NCI-H2107 treated with DMSO at 0.1 percent for 48 hours (cell line): Measurements from ENCODE around the gene CHSY3.
"Not testable (repeated sequence)": the region's sequence is repeated elsewhere in the genome, so short reads cannot be mapped to it uniquely, and the experiment has no call there.

Experiments
- DNase-seq: peaks from one replicate; lab custom pipeline; 2025; ENCODE audit not compliant: unreplicated experiment; lab: John Stamatoyannopoulos, UW

Gene CHSY3

DNA sequence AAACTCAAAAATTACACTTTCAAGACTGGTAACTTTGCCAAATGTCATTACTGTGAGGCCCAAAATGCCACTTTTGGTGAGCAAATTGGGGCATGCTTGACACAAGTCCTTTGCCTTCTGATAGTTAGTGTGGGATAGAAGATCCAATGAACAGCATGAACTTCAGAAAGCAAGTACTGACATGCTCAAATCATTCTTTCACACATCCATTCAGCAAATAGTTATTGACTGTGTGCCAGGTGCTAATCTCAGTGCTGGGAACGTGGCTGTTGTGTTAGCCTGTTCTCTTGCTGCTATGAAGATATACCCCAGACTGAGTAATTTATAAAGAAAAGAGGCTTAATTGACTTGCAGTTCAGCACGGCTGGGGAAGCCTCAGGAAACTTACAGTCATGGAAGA lies 247.0 kb downstream of the CHSY3 start:
- no peak for DNase-seq

DNA sequence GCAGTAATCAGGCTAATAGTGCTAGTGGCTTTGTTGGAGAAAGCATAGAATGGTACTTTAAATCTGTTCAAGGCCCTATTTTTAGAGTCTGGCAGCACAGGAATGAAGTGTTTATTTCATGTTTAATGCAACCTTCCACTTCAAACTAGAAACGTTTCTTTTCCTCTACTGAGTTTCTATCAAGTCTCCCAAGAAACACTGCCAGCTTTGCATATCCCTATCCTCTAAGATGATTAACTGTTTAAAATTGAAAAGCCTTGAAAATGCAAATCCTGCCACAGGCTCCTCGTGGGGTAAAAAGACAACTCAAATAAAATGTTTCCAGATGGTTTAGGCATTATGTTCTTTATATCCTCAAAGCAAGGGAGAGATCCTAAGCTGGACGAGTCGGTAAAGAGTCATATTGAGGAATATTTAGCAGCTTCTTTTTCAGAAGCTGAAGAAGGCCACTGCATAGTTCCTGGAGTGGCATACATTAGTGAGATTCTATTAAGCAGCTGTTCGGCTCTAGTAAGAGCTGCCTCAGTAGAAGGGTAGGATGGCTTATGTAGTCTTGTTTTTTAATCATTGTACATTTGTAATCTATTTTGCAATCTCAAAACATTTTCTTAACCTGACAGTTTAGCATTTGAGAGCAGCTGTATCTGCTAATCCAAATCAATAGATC lies 251.2 kb downstream of the CHSY3 start:
- DNase-seq, result no peak

DNA sequence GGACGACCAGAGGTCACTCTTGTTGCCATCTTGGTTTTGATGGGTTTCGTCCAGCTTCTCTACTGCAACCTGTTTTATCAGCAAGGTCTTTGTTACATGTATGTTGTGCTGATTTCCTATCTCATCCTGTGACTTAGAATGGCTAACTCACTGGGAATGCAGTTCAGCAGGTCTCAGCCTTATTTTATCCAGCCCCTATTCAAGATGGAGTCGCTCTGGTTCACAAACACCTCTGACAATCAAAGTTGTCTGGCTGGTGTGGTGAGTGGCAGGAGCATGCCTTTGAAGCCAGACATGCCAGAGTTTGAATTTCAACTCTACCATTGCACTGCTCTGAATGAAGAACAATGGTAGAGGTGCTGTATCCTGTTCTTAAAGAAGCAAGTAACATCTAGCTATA lies 253.8 kb downstream of the CHSY3 start:
- no peak for DNase-seq

DNA sequence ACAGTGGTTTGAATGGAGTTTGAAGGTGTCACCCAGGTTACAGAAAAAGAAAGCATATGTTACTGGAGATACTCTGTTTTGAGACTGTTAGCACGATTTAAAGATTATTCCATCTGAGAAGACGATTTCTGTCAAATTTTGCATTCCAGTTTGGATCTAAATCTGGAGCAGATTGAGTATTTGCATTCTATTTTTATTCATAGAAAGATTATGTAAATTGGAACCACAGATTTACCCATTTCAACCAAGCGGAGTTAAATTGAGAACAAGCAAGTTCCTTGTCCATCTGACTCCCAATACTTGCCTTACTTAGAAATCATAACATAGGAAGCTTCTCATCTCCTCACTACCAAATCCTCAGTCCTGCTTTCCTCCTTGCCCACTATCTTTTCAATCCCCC lies 255.7 kb downstream of the CHSY3 start:
- DNase-seq, result no peak

DNA sequence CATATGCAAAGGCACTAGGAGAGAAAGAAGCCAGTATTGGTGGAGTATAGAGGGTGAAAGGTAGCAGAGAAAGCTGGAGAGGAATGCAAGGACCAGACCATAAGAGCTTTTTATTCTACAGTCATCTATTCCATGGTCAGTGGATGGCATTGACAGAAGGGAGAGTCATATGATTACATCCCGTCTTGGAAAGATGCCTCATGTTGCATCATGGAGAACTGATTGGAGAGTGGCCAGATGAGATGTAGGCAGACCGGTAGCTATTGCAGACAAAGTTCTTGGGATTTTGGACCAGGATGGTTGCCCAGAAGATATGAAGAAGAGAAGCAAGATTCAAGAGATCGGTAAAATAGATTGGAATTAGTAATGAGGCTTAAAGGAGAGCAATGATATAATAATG lies 260.7 kb downstream of the CHSY3 start:
- no peak for DNase-seq

DNA sequence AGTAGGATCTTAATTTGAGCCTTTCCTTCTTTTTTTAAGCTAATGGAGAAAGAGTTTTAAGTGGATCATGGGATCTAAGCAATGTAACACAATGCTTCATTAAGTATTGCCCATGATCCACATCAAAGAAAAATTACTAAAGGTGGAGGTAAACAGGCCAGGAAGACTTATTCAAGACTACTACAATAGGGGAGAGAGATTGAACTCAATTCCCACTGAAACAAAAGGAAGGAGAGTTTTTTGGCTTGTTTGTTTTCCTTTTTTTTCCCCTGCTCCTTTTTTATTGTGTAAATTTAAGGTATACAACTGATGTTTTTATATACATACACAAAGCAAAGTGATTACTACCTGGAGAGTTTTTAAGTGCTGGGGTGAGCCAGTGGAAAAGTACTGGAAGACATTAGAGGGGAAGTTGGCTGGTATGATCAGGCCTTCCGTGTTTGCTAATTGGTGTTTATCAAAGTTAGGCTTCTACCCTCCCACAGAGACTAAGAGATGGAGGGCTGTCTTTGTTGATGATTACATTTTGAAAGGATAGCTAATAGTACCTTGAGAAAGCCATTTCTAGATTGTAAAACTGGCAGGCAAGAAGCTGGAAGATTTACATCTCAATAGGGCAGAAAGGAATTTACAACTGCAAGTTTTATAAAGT lies 262.7 kb downstream of the CHSY3 start:
- no peak for DNase-seq

DNA sequence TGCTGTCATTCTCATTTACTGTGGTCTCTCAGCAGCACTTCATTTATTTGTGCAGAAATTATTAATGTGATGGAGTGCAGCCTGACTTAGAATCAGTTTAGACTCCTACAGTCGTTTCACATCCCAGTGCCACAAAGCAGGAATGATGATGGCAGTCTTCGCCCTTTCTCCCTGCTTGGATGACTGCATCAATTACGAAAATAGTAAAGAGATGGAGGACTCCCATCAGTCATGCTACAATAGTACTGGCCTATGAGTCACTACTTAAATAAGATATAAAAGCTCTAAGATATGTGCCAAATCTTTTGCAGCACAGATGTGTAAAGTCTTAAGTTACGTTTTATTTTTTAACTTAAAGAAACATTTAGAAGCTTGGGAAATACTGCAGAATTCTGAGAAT lies 263.9 kb downstream of the CHSY3 start:
- no peak for DNase-seq

DNA sequence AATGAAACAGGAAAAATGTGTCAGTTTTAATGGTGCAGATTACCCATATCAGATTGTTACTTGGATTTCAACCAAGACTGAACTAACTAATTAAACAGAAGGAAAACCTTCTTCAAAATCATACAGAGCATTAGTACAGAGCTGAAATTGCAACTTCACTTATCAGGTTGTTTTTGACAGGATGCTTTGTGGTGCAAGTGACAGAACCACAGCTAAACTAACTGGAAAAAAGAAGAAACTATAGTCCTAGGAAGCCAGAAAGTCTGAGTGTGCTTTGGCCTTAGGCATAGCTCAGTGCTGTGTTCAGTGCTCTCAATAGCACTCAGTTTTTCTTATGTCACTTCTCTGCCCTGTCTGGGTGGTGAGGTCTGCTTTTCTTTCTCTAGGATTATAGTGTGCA lies 267.4 kb downstream of the CHSY3 start:
- no peak for DNase-seq

DNA sequence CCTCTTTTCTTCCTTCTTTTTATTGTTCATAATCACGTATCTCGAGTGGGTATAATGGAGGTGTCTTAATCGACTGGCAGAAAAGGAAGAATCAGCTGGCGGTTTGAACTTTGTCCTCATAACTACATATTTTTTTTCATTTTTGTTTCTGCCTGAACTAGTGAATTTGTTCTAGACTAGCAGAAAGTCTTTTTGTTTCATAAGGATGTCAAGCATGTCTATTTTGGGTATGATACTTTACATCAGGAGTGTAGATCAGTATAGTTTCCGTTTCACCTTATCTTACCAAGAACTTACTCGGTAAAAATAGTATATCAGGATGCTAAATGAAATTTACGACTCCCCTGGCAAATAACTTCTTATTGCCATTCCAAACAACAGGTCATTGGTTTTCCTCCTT lies 278.9 kb downstream of the CHSY3 start:
- no peak for DNase-seq

DNA sequence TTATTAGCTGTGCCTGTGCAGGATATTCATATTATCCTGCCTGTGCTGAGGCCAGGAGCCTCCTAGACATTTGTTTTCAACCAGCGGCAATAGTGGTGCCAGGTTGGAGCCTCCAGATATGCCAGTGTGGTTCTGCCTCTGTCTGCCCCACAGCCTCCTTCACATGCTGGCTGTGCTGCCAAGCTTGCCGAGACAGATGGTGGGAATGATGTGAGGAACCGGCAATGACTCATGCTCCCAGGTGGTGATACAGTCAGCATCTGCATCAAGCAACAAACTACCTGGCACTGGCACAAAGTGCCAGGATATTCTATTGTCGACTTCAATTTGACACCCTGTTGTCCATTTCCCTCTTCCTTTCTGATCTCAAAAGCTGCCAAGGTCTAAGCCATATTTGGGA lies 285.7 kb downstream of the CHSY3 start:
- no peak for DNase-seq

DNA sequence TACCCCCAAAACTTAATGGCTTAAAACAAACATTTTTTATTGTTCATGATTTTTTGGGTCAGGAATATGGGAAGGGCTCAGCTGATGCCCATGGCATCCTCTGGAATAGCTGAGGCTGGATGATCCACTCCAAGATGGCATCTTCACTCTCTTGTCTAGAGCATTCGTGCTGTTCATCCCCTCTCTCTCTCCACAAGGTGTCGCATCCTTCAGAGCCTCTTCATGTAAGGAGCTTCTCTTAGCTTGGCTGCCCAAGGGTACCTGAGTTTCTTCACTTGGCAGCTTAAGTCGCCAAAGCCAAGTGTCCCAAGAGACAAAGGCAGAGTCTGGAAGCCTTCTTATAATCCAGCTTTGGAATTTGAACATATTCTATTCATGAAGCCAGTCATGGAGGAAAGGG lies 294.7 kb downstream of the CHSY3 start:
- DNase-seq, result no peak

DNA sequence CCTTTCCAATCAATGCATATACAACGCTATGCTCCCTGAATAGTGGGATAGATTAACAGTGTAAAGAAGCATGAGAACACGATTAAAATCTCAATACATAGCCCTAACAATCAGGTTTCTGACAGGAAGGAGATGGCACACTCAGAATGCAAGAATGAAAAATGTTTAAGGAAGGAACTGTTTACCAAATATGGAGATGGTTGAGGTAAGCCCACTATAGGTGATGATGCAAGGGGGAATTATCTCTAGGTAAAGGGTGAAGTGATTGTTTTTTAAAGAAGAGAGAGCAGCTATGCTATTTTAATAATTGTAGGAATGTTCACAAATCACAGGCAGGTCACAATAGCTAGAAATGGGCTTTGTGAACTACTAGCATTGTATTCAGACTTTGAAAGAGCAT lies 302.4 kb downstream of the CHSY3 start:
- no peak for DNase-seq

DNA sequence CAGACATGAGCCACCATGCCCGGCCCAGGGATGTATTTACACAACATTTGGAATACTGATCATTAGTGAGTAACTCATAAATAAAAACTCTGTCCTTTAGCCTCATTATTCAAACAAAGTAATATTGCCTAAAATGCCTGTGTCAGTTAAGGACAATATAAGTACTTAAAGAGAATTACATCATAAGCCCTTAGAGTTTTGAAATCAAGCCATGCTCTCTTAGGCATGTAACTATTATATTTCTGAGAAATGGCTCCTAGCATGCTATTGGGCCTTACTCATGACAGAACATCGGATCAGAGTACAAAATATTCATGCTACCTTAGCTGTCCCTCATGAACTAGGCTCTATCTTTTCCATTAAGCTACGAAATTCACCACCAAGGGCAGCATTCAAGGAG lies 309.3 kb downstream of the CHSY3 start:
- no peak for DNase-seq

DNA sequence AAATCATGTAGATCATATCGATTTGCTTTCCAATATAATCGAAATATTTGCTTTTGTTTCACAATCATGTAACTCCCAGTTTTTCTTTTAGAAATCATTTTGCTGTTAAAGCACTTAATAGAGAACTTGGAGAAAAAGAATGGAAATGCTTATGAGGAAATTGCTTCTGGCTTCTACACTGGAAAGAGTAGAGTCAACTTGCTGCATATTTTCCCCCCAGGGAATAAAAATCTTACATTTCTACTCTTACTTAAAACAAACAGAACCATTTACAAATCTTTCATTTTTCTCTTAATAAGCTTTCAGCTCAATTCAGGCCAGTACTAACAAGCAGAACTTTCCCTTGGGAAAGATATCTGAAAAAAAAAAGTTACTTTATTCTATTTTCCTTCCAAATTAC lies 312.0 kb downstream of the CHSY3 start:
- DNase-seq, result no peak

DNA sequence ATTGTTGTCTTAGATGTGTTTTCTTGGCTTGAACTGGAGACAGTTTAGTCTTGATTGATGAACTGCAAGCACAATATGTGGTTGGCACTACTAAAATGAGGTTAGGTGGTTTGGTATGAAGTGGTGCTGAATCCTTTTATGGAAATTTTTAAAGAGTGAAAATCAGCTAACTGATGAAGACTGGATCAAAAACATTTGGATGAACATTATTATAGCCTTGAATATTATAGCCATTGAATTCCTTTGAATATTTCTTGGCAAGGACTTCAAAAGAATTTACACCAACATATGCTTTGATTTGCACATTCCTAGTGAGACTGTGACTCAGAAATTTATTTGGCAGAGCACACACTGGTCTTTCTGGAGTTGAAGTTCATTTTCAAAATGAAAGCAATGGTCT lies 318.3 kb downstream of the CHSY3 start:
- DNase-seq, result no peak

DNA sequence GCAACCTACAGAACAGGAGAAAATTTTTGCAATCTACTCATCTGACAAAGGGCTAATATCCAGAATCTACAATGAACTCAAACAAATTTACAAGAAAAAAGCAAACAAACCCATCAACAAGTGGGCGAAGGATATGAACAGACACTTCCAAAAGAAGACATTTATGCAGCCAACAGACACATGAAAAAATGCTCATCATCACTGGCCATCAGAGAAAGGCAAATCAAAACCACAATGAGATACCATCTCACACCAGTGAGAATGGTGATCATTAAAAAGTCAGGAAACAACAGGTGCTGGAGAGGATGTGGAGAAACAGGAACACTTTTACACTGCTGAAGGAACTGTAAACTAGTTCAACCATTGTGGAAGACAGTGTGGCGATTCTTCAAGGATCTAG lies 322.3 kb downstream of the CHSY3 start:
- not testable (repeated sequence) for DNase-seq

DNA sequence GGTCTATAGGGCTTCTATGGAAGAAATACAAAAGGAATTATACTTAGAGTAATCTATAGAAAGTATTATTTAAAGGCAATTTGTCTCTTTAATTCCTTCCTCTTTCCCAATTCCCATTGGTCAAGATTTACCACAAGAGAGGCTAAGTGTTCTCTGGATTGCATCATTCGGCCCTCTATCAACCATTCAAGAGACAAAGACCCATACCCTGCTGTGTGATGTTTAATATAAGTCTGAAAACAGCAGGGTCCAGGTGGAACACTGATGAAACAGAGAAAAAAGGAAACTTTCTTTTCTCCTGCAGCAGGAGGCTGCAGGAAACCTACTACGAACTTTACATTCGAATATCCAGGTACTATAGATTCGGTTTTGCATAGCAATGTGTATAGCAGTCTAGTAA lies 323.4 kb downstream of the CHSY3 start:
- no peak for DNase-seq

DNA sequence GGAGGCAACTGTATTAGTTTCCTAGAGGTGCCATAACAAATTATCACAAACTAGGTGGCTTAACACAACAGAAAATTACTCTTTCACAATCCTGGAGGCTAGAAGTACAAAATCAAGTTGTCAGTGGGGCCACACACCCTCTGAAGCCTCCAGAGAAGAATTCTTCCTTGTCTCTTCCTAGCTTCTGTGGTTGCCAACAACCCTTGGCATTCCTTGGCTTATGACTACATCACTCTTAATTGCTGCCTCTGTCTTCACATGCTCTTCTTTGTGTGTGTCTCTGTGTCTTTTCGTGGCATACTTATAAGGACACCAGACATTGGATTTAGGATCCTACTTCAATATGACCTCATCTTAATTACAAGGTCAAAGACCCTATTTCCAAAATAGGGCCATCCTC lies 327.5 kb downstream of the CHSY3 start:
- no peak for DNase-seq

DNA sequence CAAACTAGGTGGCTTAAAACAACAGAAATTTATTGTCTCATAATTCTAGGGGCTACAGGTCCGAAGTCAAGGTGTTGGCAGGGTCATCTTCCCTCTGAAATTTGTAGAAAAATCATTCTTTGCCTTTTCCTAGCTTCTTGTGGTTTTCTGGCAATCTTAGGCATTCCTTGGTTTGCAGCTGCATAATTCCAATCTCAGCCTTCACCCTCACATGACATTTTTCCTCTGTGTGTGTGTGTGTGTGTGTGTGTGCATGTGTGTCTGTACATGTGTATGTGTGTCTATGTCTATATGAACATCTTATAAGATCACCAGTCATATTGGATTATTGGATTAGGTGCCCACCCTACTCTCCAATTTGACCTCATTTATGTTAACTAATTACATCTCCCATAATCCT lies 330.6 kb downstream of the CHSY3 start:
- no peak for DNase-seq
